ENCODE data around the gene ARMC3. TPM values are rescaled to one million over a fixed set of nuclear protein-coding genes. Genes with fewer than 3 reads are reported as not detected.

ARMC3 gene
- total RNA-seq, 1 donor from 2014 or later, result not detected

GRCh38 chr10:22977751-22978150, 49.9 kb downstream of the ARMC3 start:
- no peaks in the 10 kb centered on the region for H3K4me1 Mint-ChIP-seq (ENCODE audit: low read depth, unreplicated experiment)
- TF ChIP-seq CTCF (IDR thresholded peaks at IDR 0.05; ENCODE audit: partially characterized antibody, unreplicated experiment), result no peak
- H3K36me3 Mint-ChIP-seq (ENCODE audit: unreplicated experiment), result no peaks in the 10 kb centered on the region
- no peaks in the 10 kb centered on the region for H3K27me3 Mint-ChIP-seq (ENCODE audit: unreplicated experiment)
- H3K4me3 Mint-ChIP-seq (ENCODE audit: unreplicated experiment), result no peak overlapping the region
- no peaks in the 10 kb centered on the region for H3K9me3 Mint-ChIP-seq (ENCODE audit: unreplicated experiment)
- DNase-seq, result no peak
- H3K27ac Mint-ChIP-seq (ENCODE audit: unreplicated experiment), result no peak overlapping the region

GRCh38 chr10:22978287-22978686, 50.4 kb downstream of the ARMC3 start:
- H3K36me3 Mint-ChIP-seq (ENCODE audit: unreplicated experiment), result no peaks in the 10 kb centered on the region
- H3K4me1 Mint-ChIP-seq (ENCODE audit: low read depth, unreplicated experiment), result no peaks in the 10 kb centered on the region
- no peaks in the 10 kb centered on the region for H3K9me3 Mint-ChIP-seq (ENCODE audit: unreplicated experiment)
- H3K4me3 Mint-ChIP-seq (ENCODE audit: unreplicated experiment), result no peak overlapping the region
- no peak for TF ChIP-seq CTCF (IDR thresholded peaks at IDR 0.05; ENCODE audit: partially characterized antibody, unreplicated experiment)
- H3K27ac Mint-ChIP-seq (ENCODE audit: unreplicated experiment), result no peak overlapping the region
- H3K27me3 Mint-ChIP-seq (ENCODE audit: unreplicated experiment), result no peaks in the 10 kb centered on the region
- DNase-seq, result no peak

- Mint-ChIP-seq H3K4me1 (ENCODE audit: low read depth, unreplicated experiment) (no peaks in the 10 kb centered on the region), H3K27me3 (ENCODE audit: unreplicated experiment) (no peaks in the 10 kb centered on the region), H3K9me3 (ENCODE audit: unreplicated experiment) (no peaks in the 10 kb centered on the region), H3K27ac (ENCODE audit: unreplicated experiment) (no peak overlapping the region), H3K4me3 (ENCODE audit: unreplicated experiment) (no peak overlapping the region), H3K36me3 (ENCODE audit: unreplicated experiment) (no peaks in the 10 kb centered on the region)
- DNase-seq, result no peak
- no peak for TF ChIP-seq CTCF (IDR thresholded peaks at IDR 0.05; ENCODE audit: partially characterized antibody, unreplicated experiment)
These were observed 51.1 kb downstream of the ARMC3 start for GRCh38 chr10:22978918-22979317.

- DNase-seq, result no peak
- Mint-ChIP-seq H3K27ac (ENCODE audit: unreplicated experiment) (no peak overlapping the region), H3K4me3 (ENCODE audit: unreplicated experiment) (no peak overlapping the region), H3K36me3 (ENCODE audit: unreplicated experiment) (no peaks in the 10 kb centered on the region), H3K9me3 (ENCODE audit: unreplicated experiment) (no peaks in the 10 kb centered on the region), H3K27me3 (ENCODE audit: unreplicated experiment) (no peaks in the 10 kb centered on the region), H3K4me1 (ENCODE audit: low read depth, unreplicated experiment) (no peaks in the 10 kb centered on the region)
- no peak for TF ChIP-seq CTCF (IDR thresholded peaks at IDR 0.05; ENCODE audit: partially characterized antibody, unreplicated experiment)
These were observed 53.0 kb downstream of the ARMC3 start for GRCh38 chr10:22980822-22981221.

- H3K27ac Mint-ChIP-seq (ENCODE audit: unreplicated experiment), result no peak overlapping the region
- no peak for DNase-seq
- no peaks in the 10 kb centered on the region for H3K36me3 Mint-ChIP-seq (ENCODE audit: unreplicated experiment)
- H3K4me3 Mint-ChIP-seq (ENCODE audit: unreplicated experiment), result no peak overlapping the region
- TF ChIP-seq CTCF (IDR thresholded peaks at IDR 0.05; ENCODE audit: partially characterized antibody, unreplicated experiment), result no peak
- H3K27me3 Mint-ChIP-seq (ENCODE audit: unreplicated experiment), result no peaks in the 10 kb centered on the region
- no peaks in the 10 kb centered on the region for H3K4me1 Mint-ChIP-seq (ENCODE audit: low read depth, unreplicated experiment)
- no peaks in the 10 kb centered on the region for H3K9me3 Mint-ChIP-seq (ENCODE audit: unreplicated experiment)
These were observed 56.2 kb downstream of the ARMC3 start for GRCh38 chr10:22984066-22984465.

Measured in glutamatergic neuron (in vitro differentiated cells).